Smooth muscle cell of the pulmonary artery (primary cell): ENCODE data around the gene PES1. TPM values are rescaled to one million over a fixed set of nuclear protein-coding genes. Genes with fewer than 3 reads are reported as not detected.

Source experiments
- total RNA-seq: library from RNA; depleted of rRNA; stranded (reverse); fragments of >200 nt; gene quantifications from 2 replicates; pipeline ENCODE4 v1.2.3, GENCODE V29; 2014

PES1 gene
- 72.5 and 83.5 TPM in 2 replicates for total RNA-seq

DNA sequence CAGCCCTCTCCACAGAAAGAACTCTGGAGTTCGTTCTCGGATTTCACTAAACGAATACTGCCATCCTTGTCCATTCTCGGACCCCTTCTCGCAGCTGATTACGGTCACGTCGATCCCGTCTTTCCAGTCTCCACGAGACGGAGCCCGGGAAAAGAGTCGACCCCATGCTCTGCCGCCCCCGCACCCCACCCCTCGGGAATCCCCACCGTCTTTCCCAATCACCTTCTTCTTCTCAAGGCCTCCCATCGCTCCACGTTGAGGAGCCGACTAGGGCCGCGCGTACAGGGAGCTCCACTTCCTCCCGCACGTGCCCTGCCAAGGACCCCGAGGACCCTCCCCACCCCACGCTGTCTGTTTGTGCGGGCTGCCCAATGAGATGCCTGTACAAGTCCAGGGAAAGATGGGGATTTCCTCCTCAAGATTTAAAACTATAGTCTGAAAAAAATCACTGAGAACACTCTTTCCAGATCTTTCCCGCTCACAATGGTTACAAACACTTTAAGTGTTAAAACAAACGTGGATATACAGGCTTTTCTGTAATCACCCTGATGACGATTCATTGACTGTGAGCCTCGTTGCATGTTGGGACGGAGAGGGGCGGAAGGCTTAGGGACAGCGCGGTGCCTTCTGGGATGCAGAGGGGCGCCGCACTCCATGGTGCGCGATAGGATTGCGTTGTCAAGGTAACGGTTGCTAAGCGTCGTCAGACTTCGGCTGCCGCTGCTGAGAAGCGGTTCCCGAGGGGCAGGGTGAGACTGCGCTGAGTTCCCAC lies at the start of gene PES1:
Gene PES1, minus strand, starts transcription at position 323 of the 772 bp plus-strand sequence. Its CDS starts 77 bp downstream, at position 246.

DNA sequence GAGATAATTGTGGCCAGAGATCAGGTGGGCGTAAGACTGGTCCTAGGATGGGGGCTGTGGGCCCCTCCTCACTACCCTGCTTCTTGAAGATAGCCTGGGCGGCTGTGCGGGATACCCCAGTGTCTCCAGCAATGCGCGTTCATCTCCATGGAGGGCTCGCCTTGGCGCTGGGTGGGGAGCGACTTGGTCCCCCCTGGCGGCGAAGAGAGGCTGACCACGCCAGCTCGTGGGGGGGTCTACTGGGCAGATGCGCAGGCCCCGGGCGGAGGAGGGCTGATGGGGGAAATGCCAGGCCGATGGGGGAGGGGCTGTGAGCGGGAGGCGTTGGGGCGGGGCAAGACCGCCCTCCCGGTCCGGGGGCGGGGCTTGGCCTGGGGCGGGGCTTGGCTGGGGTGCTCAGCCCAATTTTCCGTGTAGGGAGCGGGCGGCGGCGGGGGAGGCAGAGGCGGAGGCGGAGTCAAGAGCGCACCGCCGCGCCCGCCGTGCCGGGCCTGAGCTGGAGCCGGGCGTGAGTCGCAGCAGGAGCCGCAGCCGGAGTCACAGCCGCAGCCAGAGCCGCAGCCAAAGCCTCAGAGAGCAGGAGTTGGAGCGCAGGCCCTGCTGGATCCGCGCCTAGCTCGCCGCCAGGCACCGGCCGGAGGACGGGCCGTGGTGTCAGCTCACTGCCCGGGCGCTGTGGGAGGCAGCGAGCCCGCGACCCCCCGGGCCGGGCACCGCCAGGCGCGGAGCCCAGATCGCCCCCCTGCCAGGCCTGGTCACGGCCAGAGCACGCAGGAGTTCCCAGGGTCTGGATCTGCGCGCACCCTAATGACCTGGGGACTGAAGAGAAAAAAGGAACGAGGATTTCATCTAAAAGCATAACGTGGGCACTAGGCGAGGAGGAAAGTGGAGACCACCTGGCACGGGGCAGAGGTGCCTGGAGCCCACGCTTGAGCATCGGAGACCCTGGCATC lies 43.8 kb upstream of the PES1 start, which contains the start of gene SLC35E4:
Gene SLC35E4, plus strand, starts transcription at position 509 of the 953 bp plus-strand sequence. CDS start 670 bp downstream, outside the sequence.

DNA sequence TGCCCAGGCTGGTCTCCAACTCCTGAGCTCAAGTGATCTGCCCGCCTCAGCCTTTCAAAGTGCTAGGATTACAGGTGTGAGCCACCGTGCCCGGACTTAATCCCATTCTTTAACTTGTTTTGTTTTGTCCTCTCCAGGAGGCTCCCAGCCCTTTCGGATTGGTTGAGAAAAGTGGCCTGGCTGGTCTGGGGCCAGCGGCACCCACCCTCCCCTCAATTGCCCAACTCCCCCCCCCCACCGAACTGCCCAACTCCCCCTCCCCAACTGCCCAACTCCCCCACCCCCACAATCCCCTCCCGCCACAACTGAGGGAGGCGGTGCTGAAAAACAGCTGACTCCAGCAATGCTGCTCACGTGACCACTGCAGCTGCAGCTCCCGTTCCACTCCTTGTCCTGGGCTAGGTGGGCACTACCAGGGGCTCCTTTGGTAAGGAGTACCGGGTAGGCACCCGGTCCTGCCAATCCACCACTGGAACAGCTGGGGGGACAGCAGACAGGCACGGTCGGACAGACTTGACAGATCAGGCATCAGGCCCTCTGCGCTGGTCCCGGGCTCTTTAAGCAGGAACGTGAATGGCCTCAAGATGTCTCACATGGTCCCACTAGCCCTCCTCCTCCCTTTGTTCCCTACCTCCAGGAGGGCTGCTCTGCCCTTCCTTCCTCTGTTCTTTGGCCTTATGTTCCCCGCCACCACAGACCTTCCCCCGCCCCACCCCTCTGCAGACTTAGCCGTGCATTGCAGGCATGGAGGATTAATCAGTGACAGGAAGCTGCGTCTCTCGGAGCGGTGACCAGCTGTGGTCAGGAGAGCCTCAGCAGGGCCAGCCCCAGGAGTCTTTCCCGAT lies 15.0 kb upstream of the PES1 start, which contains the start of gene TCN2:
Gene TCN2, plus strand, starts transcription at position 720 of the 845 bp plus-strand sequence. CDS start 158 bp downstream, outside the sequence.

DNA sequence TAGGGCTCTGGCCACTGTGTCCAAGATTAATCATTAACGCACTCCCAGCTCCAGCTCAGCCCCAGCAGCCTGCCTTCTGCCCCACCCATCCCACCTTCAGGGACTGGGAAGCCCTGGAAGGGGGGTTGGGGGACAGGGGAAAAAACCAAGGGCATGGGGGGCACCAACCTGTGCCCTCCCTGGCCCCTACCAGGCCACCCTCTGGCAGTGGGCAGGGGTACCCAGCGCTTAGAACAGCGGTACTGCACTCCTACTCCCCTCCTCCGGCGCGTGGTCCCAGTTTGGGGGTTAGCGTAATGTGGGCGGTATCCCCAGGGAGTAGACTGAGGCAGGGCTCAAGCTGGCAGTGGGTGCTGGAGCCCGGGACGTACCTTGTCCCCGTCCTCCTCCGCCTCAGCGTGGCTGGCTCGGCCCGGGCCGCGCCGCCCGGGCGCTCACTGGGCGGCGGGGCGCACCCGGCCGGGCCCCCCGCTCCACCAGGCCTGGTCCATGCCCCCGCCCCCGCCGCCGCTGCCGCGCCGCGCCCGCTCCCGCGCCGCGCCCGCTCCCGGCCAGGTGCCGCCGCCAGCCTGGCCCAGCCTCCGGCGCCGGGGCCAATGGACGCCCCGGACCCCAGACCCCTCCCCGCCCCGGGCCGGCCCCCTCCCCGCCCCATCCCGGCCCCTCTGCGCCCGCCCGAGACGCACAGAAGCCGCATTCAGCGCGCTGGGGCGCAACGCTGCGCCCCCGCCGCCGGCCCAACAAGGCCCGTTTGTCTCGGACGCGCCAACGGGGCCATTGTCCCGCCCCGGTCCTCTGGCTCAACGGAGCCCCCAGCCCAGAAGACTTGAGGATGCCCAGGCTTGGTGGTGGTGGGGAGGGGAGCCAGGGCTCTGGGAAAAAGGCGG lies 17.4 kb downstream of the PES1 start, which contains the start of gene GAL3ST1:
Gene GAL3ST1, minus strand, starts transcription at position 571 of the 887 bp plus-strand sequence. CDS start 17,273 bp downstream, outside the sequence.

DNA sequence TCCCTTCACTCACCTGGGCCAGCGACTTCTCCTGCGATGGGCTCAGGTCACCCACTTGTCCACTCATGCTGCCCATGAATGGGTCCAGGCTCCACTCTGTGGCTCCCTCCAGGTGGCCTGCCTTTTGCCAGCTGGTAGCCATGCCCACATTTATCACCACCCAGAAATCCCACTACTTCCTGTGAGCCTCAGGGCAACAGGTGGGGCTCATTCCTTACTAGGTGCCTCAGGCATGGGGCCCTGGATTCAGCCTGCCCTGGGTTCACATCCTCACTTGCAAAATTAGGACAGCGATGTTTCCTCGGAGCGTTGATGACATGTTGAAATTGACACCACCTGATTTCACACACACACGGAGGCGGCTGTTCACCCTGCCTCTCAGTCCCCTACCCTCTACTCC lies 45.1 kb downstream of the PES1 start, which contains the start of gene SEC14L6:
Gene SEC14L6, minus strand, starts transcription at position 126 of the 400 bp plus-strand sequence. Its CDS starts 59 bp downstream, at position 67.

Other genes starting within 250 kb of the PES1 start
- gene SF3A1, start 235.0 kb downstream of the PES1 start, total RNA-seq = 29.3 and 39.6 TPM in 2 replicates
- gene CCDC157, start 234.9 kb downstream of the PES1 start, total RNA-seq = 1.8 and 2.2 TPM in 2 replicates
- 30.5 and 42.6 TPM in 2 replicates for gene RNF215, start 204.5 kb downstream of the PES1 start, total RNA-seq
- gene SEC14L2, start 194.9 kb downstream of the PES1 start, total RNA-seq = 12.7 and 15.9 TPM in 2 replicates
- gene MTFP1, start 166.1 kb downstream of the PES1 start, total RNA-seq = 5.4 and 10.4 TPM in 2 replicates
- gene SEC14L3, start 119.9 kb downstream of the PES1 start, total RNA-seq = not detected in 2 replicates
- gene SEC14L4, start 86.2 kb downstream of the PES1 start, total RNA-seq = 0.07 and 0.13 TPM in 2 replicates
- gene SEC14L6, start 45.2 kb downstream of the PES1 start, total RNA-seq = 0.20 and 0.40 TPM in 2 replicates
- 0.23 and 0.39 TPM in 2 replicates for gene GAL3ST1, start 17.2 kb downstream of the PES1 start, total RNA-seq
- gene TCN2, start 15.3 kb upstream of the PES1 start, total RNA-seq = 5.5 and 7.4 TPM in 2 replicates
- 16.5 and 20.5 TPM in 2 replicates for gene SLC35E4, start 43.9 kb upstream of the PES1 start, total RNA-seq
- 10.0 and 10.4 TPM in 2 replicates for gene DUSP18, start 76.0 kb upstream of the PES1 start, total RNA-seq
- gene OSBP2, start 103.0 kb upstream of the PES1 start, total RNA-seq = 2.2 and 2.4 TPM in 2 replicates